IMR-90 (cell line): ENCODE data around the gene ISLR2. TPM values are rescaled to one million over a fixed set of nuclear protein-coding genes. Genes with fewer than 3 reads are reported as not detected.

Experiments
- ATAC-seq: fragments of 200-7000 bp; cut with Tn5 transposase; 2 replicates; pipeline ENCODE4 v1.9.1; 2020; ENCODE audit warnings: low read depth, mild to moderate bottlenecking, moderate library complexity
- BruUV-seq: library from RNA; stranded (reverse); fragments of 400-500 nt; replicated peaks from 2 replicates; lab custom pipeline; 2021; lab: Mats Ljungman, UMichigan
- CTCF ChIA-PET: fragments of 300-600 bp; formaldehyde crosslinking; extraction: SDS; loops from one replicate; lab custom pipeline; 2021; ENCODE audit warnings: antibody characterized with exemption; lab: Yijun Ruan, JAX
- POLR2A ChIA-PET: fragments of 300-600 bp; sonication (Branson Sonifier 250); formaldehyde crosslinking; loops from one replicate; lab custom pipeline; 2022; ENCODE audit warnings: antibody characterized with exemption; ENCODE audit not compliant: unreplicated experiment; lab: Charles Lee
- DNase-seq: peaks from one replicate; pipeline ENCODE4 v3.0.0; 2013
- H2AFZ ChIP-seq: replicated peaks from 2 replicates; pipeline ENCODE3; 2013; ENCODE audit warnings: low read length, mild to moderate bottlenecking; ENCODE audit not compliant: poor library complexity
- H2AK5ac ChIP-seq: 2 replicates; pipeline ENCODE4 v1.6.1; 2013; ENCODE audit warnings: low read depth, low read length, inconsistent platforms
- H2AK9ac ChIP-seq: replicated peaks from 2 replicates; pipeline ENCODE3; 2013; ENCODE audit warnings: mild to moderate bottlenecking, low read depth, low read length, moderate library complexity; ENCODE audit not compliant: poor library complexity
- H2BK120ac ChIP-seq: 2 replicates; pipeline ENCODE4 v1.6.1; 2013; ENCODE audit warnings: low read depth, low read length, inconsistent platforms
- H2BK15ac ChIP-seq: 3 replicates; pipeline ENCODE4 v1.6.1; 2013; ENCODE audit warnings: low read depth, low read length, inconsistent platforms
- H2BK20ac ChIP-seq: 2 replicates; pipeline ENCODE4 v1.6.1; 2013; ENCODE audit warnings: low read depth, mild to moderate bottlenecking, inconsistent platforms, low read length, moderate library complexity
- H2BK5ac ChIP-seq: 2 replicates; pipeline ENCODE4 v1.6.1; 2013; ENCODE audit warnings: mild to moderate bottlenecking, low read depth, low read length, inconsistent platforms; ENCODE audit not compliant: poor library complexity, severe bottlenecking
- H3K14ac ChIP-seq: replicated peaks from 2 replicates; pipeline ENCODE4 v1.6.1; 2013; ENCODE audit warnings: low read depth, low read length, inconsistent platforms
- H3K18ac ChIP-seq: 2 replicates; pipeline ENCODE4 v1.6.1; 2013; ENCODE audit warnings: low read depth, low read length, control low read depth
- H3K23ac ChIP-seq: 2 replicates; pipeline ENCODE4 v1.6.1; 2013; ENCODE audit warnings: low read depth, low read length, inconsistent platforms
- H3K27ac ChIP-seq: 2 replicates; pipeline ENCODE4 v1.5.1; 2013; ENCODE audit warnings: mild to moderate bottlenecking, control low read depth, low read length; ENCODE audit not compliant: insufficient read depth
- H3K27me3 ChIP-seq: 2 replicates; pipeline ENCODE4 v1.6.1; 2013; ENCODE audit warnings: low read length; ENCODE audit not compliant: control insufficient read depth, insufficient read depth
- H3K36me3 ChIP-seq: 2 replicates; pipeline ENCODE4 v1.6.1; 2013; ENCODE audit warnings: low read length, mixed read lengths; ENCODE audit not compliant: control insufficient read depth, insufficient read depth
- H3K4ac ChIP-seq: 2 replicates; pipeline ENCODE4 v1.6.1; 2013; ENCODE audit warnings: low read depth, low read length, inconsistent platforms
- H3K4me1 ChIP-seq: 2 replicates; pipeline ENCODE4 v1.6.1; 2013; ENCODE audit warnings: low read length, mixed read lengths; ENCODE audit not compliant: control insufficient read depth, insufficient read depth
- H3K4me2 ChIP-seq: 2 replicates; pipeline ENCODE4 v1.6.1; 2013; ENCODE audit warnings: low read depth, mild to moderate bottlenecking, control low read depth, low read length, moderate library complexity
- H3K4me3 ChIP-seq: 2 replicates; pipeline ENCODE4 v1.5.1; 2013; ENCODE audit warnings: low read depth, mild to moderate bottlenecking, control low read depth, low read length, moderate library complexity; ENCODE audit not compliant: insufficient read depth
- H3K56ac ChIP-seq: 2 replicates; pipeline ENCODE4 v1.6.1; 2013; ENCODE audit warnings: low read length, inconsistent platforms; ENCODE audit not compliant: insufficient read depth; ENCODE audit errors: extremely low read depth
- H3K79me1 ChIP-seq, 2 experiments: 2 replicates each; pipeline ENCODE4 v1.6.1; 2013; ENCODE audit warnings: low read length in 2 of 2, inconsistent platforms in 1 of 2, low read depth in 1 of 2
- H3K9ac ChIP-seq: 2 replicates; pipeline ENCODE4 v1.6.1; 2013; ENCODE audit warnings: low read depth, low read length, control low read depth
- H3K9me1 ChIP-seq: 2 replicates; pipeline ENCODE4 v1.6.1; 2013; ENCODE audit warnings: low read length, inconsistent platforms; ENCODE audit not compliant: insufficient read depth
- H3K9me3 ChIP-seq: 2 replicates; pipeline ENCODE4 v1.6.1; 2013; ENCODE audit warnings: low read length; ENCODE audit not compliant: control insufficient read depth, insufficient read depth
- H4K20me1 ChIP-seq: 2 replicates; pipeline ENCODE4 v1.6.1; 2013; ENCODE audit warnings: low read length, inconsistent platforms; ENCODE audit not compliant: insufficient read depth
- H4K5ac ChIP-seq: 2 replicates; pipeline ENCODE4 v1.6.1; 2013; ENCODE audit warnings: mild to moderate bottlenecking, low read depth, low read length, control low read depth
- H4K8ac ChIP-seq, 2 experiments: 2 replicates each; pipeline ENCODE4 v1.6.1; 2013; ENCODE audit warnings: low read depth in 2 of 2, low read length in 2 of 2, control low read depth in 1 of 2, inconsistent platforms in 1 of 2
- H4K91ac ChIP-seq: 2 replicates; pipeline ENCODE4 v1.6.1; 2013; ENCODE audit warnings: low read depth, low read length, inconsistent platforms; ENCODE audit not compliant: insufficient read depth
- FOS ChIP-seq: fragments of 150-350 bp; IDR thresholded peaks from 2 replicates; pipeline ENCODE4 v1.6.1; 2016; ENCODE audit warnings: low read depth, low read length
- MAFK ChIP-seq: IDR thresholded peaks from 2 replicates; pipeline ENCODE4 v1.6.1; 2012; ENCODE audit warnings: low read depth, low read length, improper control_type of control experiment
- MAZ ChIP-seq: IDR thresholded peaks from 2 replicates; pipeline ENCODE4 v1.6.1; 2012; ENCODE audit warnings: low read depth, mild to moderate bottlenecking, low read length, improper control_type of control experiment, moderate library complexity, borderline replicate concordance
- RCOR1 ChIP-seq: IDR thresholded peaks from 2 replicates; pipeline ENCODE4 v1.6.1; 2012; ENCODE audit warnings: mild to moderate bottlenecking, low read length, improper control_type of control experiment; ENCODE audit not compliant: insufficient replicate concordance
- SMC3 ChIP-seq: fragments of 150-350 bp; IDR thresholded peaks from 2 replicates; pipeline ENCODE4 v1.6.1; 2016; ENCODE audit warnings: low read depth, mild to moderate bottlenecking, antibody characterized with exemption, low read length, moderate library complexity
- USF2 ChIP-seq: fragments of 150-350 bp; IDR thresholded peaks from 2 replicates; pipeline ENCODE4 v1.6.1; 2017; ENCODE audit warnings: mild to moderate bottlenecking, antibody characterized with exemption, low read length, low read depth
- WGBS, 2 experiments: methylation state at CpG; one replicate each; pipeline versions ENCODE4 v1.1.5 to v1.1.7; 2013; ENCODE audit warnings: missing lambda C conversion rate in 2 of 2; ENCODE audit not compliant: insufficient read length in 1 of 2; ENCODE audit errors: extremely low coverage in 2 of 2; 5-methylcytosine and 5-hydroxymethylcytosine counted together
- dilution Hi-C: fragments of 300-500 bp; cut with HindIII; formaldehyde crosslinking; loops from one replicate; pipeline ENCODE4 v1.14.3; 2018; ENCODE audit warnings: low sequenced_read_pairs; ENCODE audit not compliant: unreplicated experiment
- in situ Hi-C: fragments of 300-500 bp; cut with MboI; formaldehyde crosslinking; loops from 3 replicates; pipeline ENCODE4 v1.14.3; 2019; ENCODE audit warnings: low sequenced_read_pairs, inconsistent platforms, mixed read lengths
- intact Hi-C: fragments of 100-400 bp; cut with micrococcal nuclease; formaldehyde crosslinking; loops from 2 replicates; pipeline ENCODE4 v1.10.0; 2022
- polyA plus RNA-seq, 3 experiments: library from polyadenylated mRNA; depleted of rRNA; stranded (reverse); fragments of >200 nt; gene quantifications; 2 replicates each; pipeline ENCODE4 v1.2.3, GENCODE V29; 2012; ENCODE audit warnings: low replicate concordance in 1 of 3
- total RNA-seq: library from RNA; depleted of rRNA; stranded (reverse); fragments of >200 nt; gene quantifications from 2 replicates; pipeline ENCODE4 v1.2.3, GENCODE V29; 2012

Gene ISLR2
- total and polyA plus RNA-seq, 2 of the 4 experiments (the other 2 are of a cell fraction): not detected

GRCh38 chr15:74129586-74130154 lies 716 bp upstream of the ISLR2 start:
- Histone ChIP-seq H3K9me3 (peaks cover 8% of the 10 kb centered on the region), H2BK120ac (no peak overlapping the region), H2AK9ac (no peak overlapping the region), H3K4me2 (no peak overlapping the region), H3K79me1 (no peaks in the 10 kb centered on the region), H3K36me3 (no peaks in the 10 kb centered on the region), H3K9me1 (0 out of 2 replicates have a peak, but pooled peaks cover 2% of the 10 kb centered on the region), H3K14ac (no peak overlapping the region), H3K4me3 (no peak overlapping the region), H3K4ac (no peak overlapping the region), H3K27me3 (peaks cover 89% of the 10 kb centered on the region), H4K20me1 (peaks cover 14% of the 10 kb centered on the region; the same call in 1 of the 2 replicates), H2BK15ac (no peak overlapping the region), H3K23ac (no peak overlapping the region), H2BK20ac (no peak overlapping the region), H3K27ac (no peak overlapping the region), H2AK5ac (no peak overlapping the region), H2BK5ac (no peak overlapping the region), H4K8ac (no peak overlapping the region), H3K9ac (no peak overlapping the region), H3K18ac (no peak overlapping the region), H4K5ac (no peak overlapping the region), H3K4me1 (no peaks in the 10 kb centered on the region; the same call in 1 of the 2 replicates), H2AFZ (no peak overlapping the region), H4K91ac (no peak overlapping the region), H3K56ac (no peak overlapping the region)
- no TSS peak for BruUV-seq
- dilution Hi-C loops: no loop called here
- POLR2A ChIA-PET: no interaction called here
- CTCF ChIA-PET: interaction anchor here (0.6 to 1.7 kb wide), 2 partner anchors 101 to 178 kb away, joined by 3 to 6 read pairs; no protein-coding TSS in a partner anchor
- no peak for TF ChIP-seq MAZ
- TF ChIP-seq RCOR1: no peak
- no peak for TF ChIP-seq FOS
- no peak for TF ChIP-seq USF2
- TF ChIP-seq SMC3: no peak
- TF ChIP-seq MAFK: no peak
- no peak for ATAC-seq
- in situ Hi-C loops: loop anchor here (5.0 kb wide), 3 partner anchors 72 to 178 kb away; no protein-coding TSS in a partner anchor
- no peak for DNase-seq
- 0% methylated on average over 1 of the region's 40 CpGs; no CpG with 5 or more reads in 1 of the 2 experiments for WGBS, 2 experiments
- intact Hi-C loops: no loop called here
